CD4-positive, alpha-beta memory T cell (primary cell): ENCODE data around the gene GPC4. TPM values are rescaled to one million over a fixed set of nuclear protein-coding genes. Genes with fewer than 3 reads are reported as not detected.

Source experiments
- CTCF ChIA-PET: fragments of 350-600 bp; sonication (Branson Sonifier 250); formaldehyde crosslinking; loops from one replicate; lab custom pipeline; 2021; ENCODE audit warnings: inconsistent platforms; ENCODE audit not compliant: partially characterized antibody; lab: Charles Lee
- POLR2A ChIA-PET: fragments of 350-600 bp; sonication (Branson Sonifier 250); formaldehyde crosslinking; loops from one replicate; lab custom pipeline; 2021; ENCODE audit not compliant: partially characterized antibody; lab: Charles Lee
- DNase-seq, 5 donors: peaks; one replicate each; pipeline versions ENCODE4 v3.0.0 to v3.0.0-alpha.2; 2020 to 2022; ENCODE audit warnings: mixed read lengths in 1 of 5
- H3K27ac ChIP-seq: one replicate; pipeline ENCODE4 v1.7.0; 2013; ENCODE audit warnings: low read depth, low read length
- H3K27me3 ChIP-seq: 2 replicates; pipeline ENCODE4 v1.7.0; 2013; ENCODE audit warnings: mild to moderate bottlenecking, low read length, moderate library complexity; ENCODE audit not compliant: insufficient read depth
- H3K36me3 ChIP-seq: 2 replicates; pipeline ENCODE4 v1.7.0; 2013; ENCODE audit warnings: mild to moderate bottlenecking, low read length, moderate library complexity; ENCODE audit not compliant: insufficient read depth
- H3K4me1 ChIP-seq: 2 replicates; pipeline ENCODE4 v1.7.0; 2013; ENCODE audit warnings: mild to moderate bottlenecking, low read length, moderate library complexity; ENCODE audit not compliant: insufficient read depth
- H3K4me3 ChIP-seq, 2 donors: one replicate each; pipeline ENCODE4 v1.7.0; 2013; ENCODE audit warnings: low read length in 2 of 2, mild to moderate bottlenecking in 1 of 2
- H3K9me3 ChIP-seq, 2 donors: one replicate each; pipeline ENCODE4 v1.7.0; 2013; ENCODE audit warnings: low read length in 2 of 2, control low read depth in 1 of 2; ENCODE audit not compliant: control insufficient read depth in 1 of 2
- H3K27ac Mint-ChIP-seq, 7 donors: one replicate each; pipeline ENCODE4 v1.8.0; 2020 to 2021; ENCODE audit warnings: mixed read lengths in 7 of 7, mild to moderate bottlenecking in 6 of 7, inconsistent platforms in 3 of 7, moderate library complexity in 3 of 7
- H3K27me3 Mint-ChIP-seq, 2 donors: one replicate each; pipeline ENCODE4 v1.8.0; 2020 to 2021; ENCODE audit warnings: mixed read lengths in 2 of 2
- H3K36me3 Mint-ChIP-seq, 2 donors: one replicate each; pipeline ENCODE4 v1.8.0; 2020 to 2021; ENCODE audit warnings: mixed read lengths in 2 of 2, inconsistent platforms in 1 of 2, mild to moderate bottlenecking in 1 of 2
- H3K4me1 Mint-ChIP-seq, 4 donors: one replicate each; pipeline ENCODE4 v1.8.0; 2020 to 2021; ENCODE audit warnings: mixed read lengths in 4 of 4, mild to moderate bottlenecking in 1 of 4
- H3K4me3 Mint-ChIP-seq, 8 donors: one replicate each; pipeline ENCODE4 v1.8.0; 2020 to 2021; ENCODE audit warnings: mixed read lengths in 8 of 8, mild to moderate bottlenecking in 7 of 8, moderate library complexity in 6 of 8, inconsistent platforms in 3 of 8
- H3K9me3 Mint-ChIP-seq, 8 donors: one replicate each; pipeline ENCODE4 v1.8.0; 2020 to 2021; ENCODE audit warnings: mixed read lengths in 8 of 8, mild to moderate bottlenecking in 5 of 8, inconsistent platforms in 3 of 8, moderate library complexity in 1 of 8
- intact Hi-C: fragments of 100-400 bp; cut with micrococcal nuclease; formaldehyde crosslinking; loops from one replicate; pipeline ENCODE4 v1.15.1; 2023
- polyA plus RNA-seq, 2 donors: library from polyadenylated mRNA; unstranded; fragments of 300-500 nt; fragmentation: Illumina TruSeq; gene quantifications; one replicate each; pipeline ENCODE4 v1.2.3, GENCODE V29; 2021
- total RNA-seq, 2 experiments: library from RNA; stranded (reverse); gene quantifications; one replicate each; pipeline ENCODE4 v1.2.3, GENCODE V29; 2021

Gene GPC4
- total and polyA plus RNA-seq, 4 experiments from 2014 or later, result not detected

- intact Hi-C loops, result no loop called here
- Mint-ChIP-seq H3K36me3 (no peaks in the 10 kb centered on the region), H3K27ac (no peak overlapping the region), H3K4me3 (no peak overlapping the region), H3K4me1 (peaks cover 0 to 1% (median 0%) of the 10 kb centered on the region in 4 donors), H3K9me3 (no peaks in the 10 kb centered on the region), H3K27me3 (peaks cover 3% of the 10 kb centered on the region in 2 donors)
- Histone ChIP-seq H3K27ac (no peak overlapping the region), H3K4me1 (no peaks in the 10 kb centered on the region), H3K36me3 (no peaks in the 10 kb centered on the region), H3K27me3 (no peaks in the 10 kb centered on the region), H3K4me3 (no peak overlapping the region), H3K9me3 (no peaks in the 10 kb centered on the region)
- ChIA-PET CTCF (no interaction called here), POLR2A (no interaction called here)
- no peak for DNase-seq
Observed at GRCh38 chrX:133392671-133393070, 22.6 kb downstream of the GPC4 start.

- H3K27me3 Mint-ChIP-seq, result peaks cover 3% of the 10 kb centered on the region in 2 donors
Observed at GRCh38 chrX:133391111-133391510, 24.2 kb downstream of the GPC4 start.

GRCh38 chrX:133390676-133391075 lies 24.6 kb downstream of the GPC4 start:
- H3K27me3 Mint-ChIP-seq, result peaks cover 3% of the 10 kb centered on the region in 2 donors
- peaks cover 0 to 1% (median 0%) of the 10 kb centered on the region in 4 donors for H3K4me1 Mint-ChIP-seq
- H3K9me3 Mint-ChIP-seq, result no peaks in the 10 kb centered on the region
- Histone ChIP-seq H3K27ac (no peak overlapping the region), H3K9me3 (no peaks in the 10 kb centered on the region), H3K27me3 (no peaks in the 10 kb centered on the region), H3K4me3 (no peak overlapping the region), H3K36me3 (no peaks in the 10 kb centered on the region), H3K4me1 (no peaks in the 10 kb centered on the region)
- no peak overlapping the region for H3K27ac Mint-ChIP-seq
- H3K36me3 Mint-ChIP-seq, result no peaks in the 10 kb centered on the region
- H3K4me3 Mint-ChIP-seq, result no peak overlapping the region
- CTCF ChIA-PET, result no interaction called here
- DNase-seq, result no peak
- intact Hi-C loops, result no loop called here
- POLR2A ChIA-PET, result no interaction called here

More at GRCh38 chrX:133391111-133391510, 24.2 kb downstream of the GPC4 start:
- Mint-ChIP-seq H3K4me1 (peaks cover 0 to 1% (median 0%) of the 10 kb centered on the region in 4 donors), H3K9me3 (no peaks in the 10 kb centered on the region), H3K4me3 (no peak overlapping the region), H3K27ac (no peak overlapping the region), H3K36me3 (no peaks in the 10 kb centered on the region)
- Histone ChIP-seq H3K36me3 (no peaks in the 10 kb centered on the region), H3K9me3 (no peaks in the 10 kb centered on the region), H3K27me3 (no peaks in the 10 kb centered on the region), H3K4me1 (no peaks in the 10 kb centered on the region), H3K4me3 (no peak overlapping the region), H3K27ac (no peak overlapping the region)
- ChIA-PET CTCF (no interaction called here), POLR2A (no interaction called here)
- intact Hi-C loops, result no loop called here
- DNase-seq, result no peak

GRCh38 chrX:133389975-133390374 lies 25.3 kb downstream of the GPC4 start:
- intact Hi-C loops, result no loop called here
- H3K27me3 Mint-ChIP-seq, result peaks cover 3 to 4% of the 10 kb centered on the region in 2 donors
- Histone ChIP-seq H3K27me3 (no peaks in the 10 kb centered on the region), H3K4me1 (no peaks in the 10 kb centered on the region), H3K4me3 (no peak overlapping the region), H3K27ac (no peak overlapping the region), H3K9me3 (no peaks in the 10 kb centered on the region), H3K36me3 (no peaks in the 10 kb centered on the region)
- no peaks in the 10 kb centered on the region for H3K9me3 Mint-ChIP-seq
- CTCF ChIA-PET, result no interaction called here
- no peak for DNase-seq
- no peak overlapping the region for H3K4me3 Mint-ChIP-seq
- no peaks in the 10 kb centered on the region for H3K36me3 Mint-ChIP-seq
- H3K4me1 Mint-ChIP-seq, result peaks cover 0 to 1% (median 0%) of the 10 kb centered on the region in 4 donors
- H3K27ac Mint-ChIP-seq, result no peak overlapping the region
- POLR2A ChIA-PET, result no interaction called here

- Histone ChIP-seq H3K4me3 (no peak overlapping the region), H3K36me3 (no peaks in the 10 kb centered on the region), H3K4me1 (no peaks in the 10 kb centered on the region), H3K27me3 (no peaks in the 10 kb centered on the region), H3K9me3 (no peaks in the 10 kb centered on the region), H3K27ac (no peak overlapping the region)
- Mint-ChIP-seq H3K27me3 (peaks cover 0 to 2% of the 10 kb centered on the region in 2 donors), H3K27ac (no peak overlapping the region), H3K9me3 (no peaks in the 10 kb centered on the region), H3K4me1 (no peaks in the 10 kb centered on the region), H3K4me3 (no peak overlapping the region), H3K36me3 (no peaks in the 10 kb centered on the region)
- intact Hi-C loops, result no loop called here
- DNase-seq, result no peak
- ChIA-PET POLR2A (no interaction called here), CTCF (no interaction called here)
Observed at GRCh38 chrX:133384454-133384853, 30.8 kb downstream of the GPC4 start.

GRCh38 chrX:133380711-133381619 lies 34.3 kb downstream of the GPC4 start:
- intact Hi-C loops, result no loop called here
- Mint-ChIP-seq H3K36me3 (no peaks in the 10 kb centered on the region), H3K4me1 (no peaks in the 10 kb centered on the region), H3K4me3 (no peak overlapping the region), H3K27me3 (peaks cover 2 to 3% of the 10 kb centered on the region in 2 donors), H3K9me3 (no peaks in the 10 kb centered on the region), H3K27ac (no peak overlapping the region)
- CTCF ChIA-PET, result no interaction called here
- no peak overlapping the region for H3K4me3 ChIP-seq
- no peak overlapping the region for H3K27ac ChIP-seq
- no peak for DNase-seq
- H3K27me3 ChIP-seq, result no peaks in the 10 kb centered on the region
- POLR2A ChIA-PET, result no interaction called here
- no peaks in the 10 kb centered on the region for H3K9me3 ChIP-seq
- no peaks in the 10 kb centered on the region for H3K36me3 ChIP-seq
- no peaks in the 10 kb centered on the region for H3K4me1 ChIP-seq

- H3K27ac Mint-ChIP-seq, result no peak overlapping the region
- intact Hi-C loops, result no loop called here
- POLR2A ChIA-PET, result no interaction called here
- H3K9me3 ChIP-seq, result no peaks in the 10 kb centered on the region
- no peaks in the 10 kb centered on the region for H3K9me3 Mint-ChIP-seq
- H3K27me3 Mint-ChIP-seq, result peaks cover 4% of the 10 kb centered on the region in 2 donors
- no peaks in the 10 kb centered on the region for H3K4me1 Mint-ChIP-seq
- no peak overlapping the region for H3K4me3 Mint-ChIP-seq
- no peak overlapping the region for H3K4me3 ChIP-seq
- H3K36me3 ChIP-seq, result no peaks in the 10 kb centered on the region
- no peak overlapping the region for H3K27ac ChIP-seq
- H3K27me3 ChIP-seq, result no peaks in the 10 kb centered on the region
- H3K4me1 ChIP-seq, result no peaks in the 10 kb centered on the region
- H3K36me3 Mint-ChIP-seq, result no peaks in the 10 kb centered on the region
- DNase-seq, result no peak
- CTCF ChIA-PET, result no interaction called here
Observed at GRCh38 chrX:133376422-133376821, 38.9 kb downstream of the GPC4 start.
